ENCODE data around the gene MACF1.
"Not testable (repeated sequence)": the region's sequence is repeated elsewhere in the genome, so short reads cannot be mapped to it uniquely, and the experiment has no call there.

Gene MACF1

GRCh38 chr1:39514710-39515124 lies 310.2 kb downstream of the MACF1 start:
- DNase-seq (ENCODE audit: low spot score), result not testable (repeated sequence)

- not testable (repeated sequence) for DNase-seq (ENCODE audit: low spot score)
Measured at GRCh38 chr1:39515131-39516086, 310.9 kb downstream of the MACF1 start.

GRCh38 chr1:39516841-39517240 lies 312.3 kb downstream of the MACF1 start:
- not testable (repeated sequence) for DNase-seq (ENCODE audit: low spot score)

DNA sequence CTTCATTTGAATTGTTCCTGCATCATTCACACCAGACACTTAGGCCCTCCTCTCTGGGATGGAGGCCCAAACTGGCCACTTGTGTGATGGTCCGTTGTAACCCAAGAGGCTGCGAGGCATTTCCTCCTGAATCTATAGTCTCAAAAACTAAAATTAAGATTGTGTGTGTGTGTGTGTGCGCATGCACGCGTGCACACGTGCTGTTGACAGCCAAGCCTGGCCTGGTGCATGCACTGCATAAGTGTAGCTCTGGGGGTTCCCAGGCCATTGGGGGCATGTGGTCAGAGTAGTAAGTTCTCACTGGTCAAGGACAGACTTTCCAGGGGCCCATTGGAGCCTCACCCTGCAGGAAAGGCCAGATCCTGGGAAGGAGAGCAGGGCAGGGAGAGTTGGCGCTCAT lies 313.4 kb downstream of the MACF1 start:
- not testable (repeated sequence) for DNase-seq (ENCODE audit: low spot score)

GRCh38 chr1:39519376-39519775 lies 314.9 kb downstream of the MACF1 start:
- DNase-seq (ENCODE audit: low spot score), result not testable (repeated sequence)

- DNase-seq (ENCODE audit: low spot score), result not testable (repeated sequence)
Measured at GRCh38 chr1:39522221-39522620, 317.7 kb downstream of the MACF1 start.

- DNase-seq (ENCODE audit: low spot score), result no peak
Measured at GRCh38 chr1:39522661-39523567, 318.4 kb downstream of the MACF1 start.

DNA sequence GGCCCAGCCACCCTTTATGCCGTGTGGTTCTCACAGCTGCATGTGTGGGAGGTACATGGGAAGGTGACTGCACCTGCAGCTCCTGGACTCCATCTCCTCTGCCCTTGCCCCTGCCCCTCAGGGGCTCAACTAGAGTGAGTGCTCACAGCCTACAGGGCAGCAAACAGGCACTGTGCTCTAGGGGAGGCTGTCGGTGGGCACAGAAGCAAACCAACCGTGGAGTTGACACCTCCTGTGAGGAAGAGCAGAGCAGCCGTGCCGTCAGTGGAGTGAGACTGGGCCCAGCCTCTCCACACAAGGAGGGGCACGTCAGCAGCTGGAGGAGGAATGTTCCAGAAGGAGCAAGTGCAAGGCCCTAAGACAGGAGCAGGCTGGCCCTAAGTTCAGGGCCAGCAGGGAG lies 319.7 kb downstream of the MACF1 start:
- no peak for DNase-seq (ENCODE audit: low spot score)

- no peak for DNase-seq (ENCODE audit: low spot score)
Measured at GRCh38 chr1:39524591-39525365, 320.3 kb downstream of the MACF1 start.

DNA sequence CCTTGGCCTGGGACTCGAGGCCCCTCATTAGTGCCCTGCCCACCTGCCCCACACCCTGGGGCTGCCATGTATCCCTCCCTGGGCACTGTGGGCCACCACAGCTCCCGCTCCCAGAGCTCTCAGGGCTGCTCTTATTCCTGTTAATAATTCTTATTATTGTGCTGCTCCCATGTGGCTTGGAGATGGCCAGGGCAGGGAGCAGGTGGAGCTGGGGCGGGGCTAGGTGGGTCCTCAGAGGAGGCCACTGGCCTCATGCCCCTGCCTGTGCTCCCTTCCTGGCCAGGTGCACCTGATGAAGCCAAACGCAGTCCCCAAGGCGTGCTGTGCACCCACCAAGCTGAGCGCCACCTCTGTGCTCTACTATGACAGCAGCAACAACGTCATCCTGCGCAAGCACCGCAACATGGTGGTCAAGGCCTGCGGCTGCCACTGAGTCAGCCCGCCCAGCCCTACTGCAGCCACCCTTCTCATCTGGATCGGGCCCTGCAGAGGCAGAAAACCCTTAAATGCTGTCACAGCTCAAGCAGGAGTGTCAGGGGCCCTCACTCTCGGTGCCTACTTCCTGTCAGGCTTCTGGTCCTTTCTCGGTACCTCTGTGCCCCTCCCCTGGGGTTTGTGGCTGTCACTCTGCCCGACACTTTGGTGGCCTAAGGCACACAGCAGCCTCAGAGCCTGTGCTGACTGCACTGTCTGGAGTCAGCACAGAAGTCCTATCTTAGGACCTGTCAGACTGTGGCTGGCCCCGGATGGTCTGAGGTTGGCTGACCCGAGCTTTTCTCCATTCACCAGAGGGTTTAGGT lies 321.1 kb downstream of the MACF1 start:
- no peak for DNase-seq (ENCODE audit: low spot score)

GRCh38 chr1:39526466-39527189 lies 322.1 kb downstream of the MACF1 start:
- no peak for DNase-seq (ENCODE audit: low spot score)

DNA sequence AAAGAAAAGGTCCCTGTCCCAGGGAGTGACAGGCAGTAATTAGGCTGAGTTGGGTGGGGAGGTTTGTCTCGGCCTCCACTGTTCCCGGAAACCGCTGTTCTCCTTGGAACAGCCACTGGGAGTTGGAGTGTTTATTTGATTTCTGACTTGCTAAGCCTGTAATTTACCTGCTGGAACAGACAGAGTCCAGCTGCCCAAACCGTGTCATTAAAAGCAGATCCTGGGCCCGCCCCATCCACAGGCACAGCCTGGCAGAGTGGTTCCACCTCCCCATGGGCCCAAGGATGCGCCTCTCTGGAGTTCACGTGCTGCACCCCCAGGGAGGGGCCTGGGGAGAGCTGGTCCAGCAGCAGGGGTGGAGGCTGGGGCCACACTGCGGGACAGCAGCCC lies 322.7 kb downstream of the MACF1 start:
- DNase-seq (ENCODE audit: low spot score), result not testable (repeated sequence)

DNA sequence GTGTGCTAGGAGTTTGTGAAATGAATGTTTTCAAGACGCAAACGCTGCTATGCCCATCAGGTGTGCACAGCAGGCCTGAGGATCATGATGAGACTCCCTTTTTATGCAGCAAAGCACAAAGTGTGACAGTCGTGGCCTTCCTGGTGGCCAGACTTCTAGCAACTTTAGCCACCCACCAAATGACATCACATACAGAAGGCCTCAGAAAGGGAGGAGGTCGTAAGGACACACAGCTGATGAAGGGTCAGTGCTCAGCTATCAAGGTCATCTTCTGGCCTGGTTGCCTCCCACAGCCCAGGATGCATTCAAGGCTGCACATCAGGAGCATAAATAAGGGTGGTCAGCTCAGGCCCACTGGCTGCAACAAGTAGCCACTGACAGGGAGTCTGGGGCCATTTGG lies 323.6 kb downstream of the MACF1 start:
- no peak for DNase-seq (ENCODE audit: low spot score)

DNA sequence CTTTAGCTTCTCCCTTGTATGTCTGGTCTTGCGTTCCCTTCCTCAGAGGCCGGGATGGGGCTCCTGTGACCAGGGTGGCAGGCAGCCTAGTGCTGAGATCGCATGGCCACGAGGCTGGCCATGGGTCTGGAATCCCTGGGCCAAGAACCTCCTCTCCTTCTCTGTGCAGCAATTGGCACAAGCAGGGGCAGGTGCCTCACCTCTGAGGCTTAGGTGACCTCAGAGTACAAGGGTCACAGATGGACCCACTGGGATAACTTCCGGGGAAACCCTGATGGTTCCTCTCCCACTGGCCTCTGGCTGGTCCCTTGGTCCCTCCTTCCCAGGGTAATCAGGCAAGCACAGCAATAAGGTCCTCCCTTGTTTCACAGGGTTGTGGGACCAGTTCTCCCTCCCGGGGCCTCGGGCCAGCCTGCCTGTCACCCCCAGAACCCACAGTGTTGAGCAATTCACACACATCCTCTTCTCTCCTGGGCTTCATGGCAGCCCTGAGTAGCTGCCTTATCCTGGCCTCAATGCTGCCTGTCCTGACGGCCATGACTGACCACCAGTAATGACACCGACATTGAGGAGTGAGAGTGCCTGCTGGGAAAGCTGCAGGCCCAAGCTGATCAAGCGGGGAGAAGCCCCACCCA lies 325.5 kb downstream of the MACF1 start:
- no peak for DNase-seq (ENCODE audit: low spot score)

DNA sequence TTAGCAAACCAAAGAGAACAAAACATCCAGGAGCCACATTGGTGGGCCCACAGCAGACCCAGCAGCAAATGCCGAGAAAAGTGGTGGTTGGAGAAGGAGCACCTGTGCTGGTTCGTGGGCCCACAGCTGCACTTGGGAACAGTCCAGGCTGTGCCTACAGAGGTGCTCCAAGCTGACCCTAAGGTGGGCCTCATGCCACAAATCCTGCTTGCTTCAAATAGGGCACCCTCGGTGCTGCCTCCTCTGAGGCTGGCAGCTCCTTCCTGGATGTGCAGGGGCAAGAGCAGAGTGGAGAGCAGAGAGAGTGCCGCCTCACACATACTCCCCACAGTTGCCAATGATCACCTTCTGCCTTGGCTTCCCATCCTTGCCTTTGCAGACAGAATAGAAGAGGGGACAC lies 327.0 kb downstream of the MACF1 start:
- DNase-seq (ENCODE audit: low spot score), result no peak

- no peak for DNase-seq (ENCODE audit: low spot score)
Measured at GRCh38 chr1:39533442-39533841, 328.9 kb downstream of the MACF1 start.
